Suppressor macrophage (primary cell): ENCODE results near the gene ATP10A.
A peak's percentile ranks its signal among the peaks of the same experiment; 100 is the strongest.
"Not testable (repeated sequence)": the region's sequence is repeated elsewhere in the genome, so short reads cannot be mapped to it uniquely, and the experiment has no call there.

ENCODE experiments used
- DNase-seq, 4 experiments: peaks; one replicate each; pipeline ENCODE4 v3.0.0-alpha.2; 2020 to 2022

ATP10A gene

DNA sequence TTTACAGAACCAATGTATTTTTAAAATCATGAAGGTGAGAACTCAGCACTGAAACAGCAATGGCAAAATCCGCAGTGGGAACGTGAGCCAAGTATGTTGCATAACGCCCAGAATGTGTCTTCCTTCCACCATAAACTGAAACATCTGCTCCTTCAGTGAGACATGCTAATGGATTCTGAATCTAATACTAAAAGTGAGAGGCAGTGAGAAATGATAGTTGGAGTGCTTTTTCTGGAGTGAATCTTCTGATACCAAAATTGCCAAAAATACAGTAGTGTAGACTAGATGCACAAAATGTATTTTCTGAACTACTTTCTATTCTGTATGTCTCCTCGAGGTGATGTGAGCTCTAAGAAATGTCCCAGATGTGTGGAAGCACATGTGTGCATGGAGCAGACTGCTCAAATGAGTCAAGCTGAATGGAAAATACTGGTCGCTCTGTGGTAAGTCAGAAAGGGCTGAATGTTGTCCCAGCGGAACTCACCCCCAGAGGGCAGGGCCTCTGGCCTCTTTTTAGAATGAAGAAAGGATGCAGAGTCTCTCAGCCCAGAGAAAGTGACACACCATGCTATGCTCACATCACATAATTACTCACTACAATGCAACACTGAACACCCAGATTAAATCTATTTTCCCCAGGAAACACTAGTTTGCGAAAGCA, 73.0 kb downstream of the ATP10A start:
- peak; percentile 60 to 82 (median 64) for DNase-seq

DNA sequence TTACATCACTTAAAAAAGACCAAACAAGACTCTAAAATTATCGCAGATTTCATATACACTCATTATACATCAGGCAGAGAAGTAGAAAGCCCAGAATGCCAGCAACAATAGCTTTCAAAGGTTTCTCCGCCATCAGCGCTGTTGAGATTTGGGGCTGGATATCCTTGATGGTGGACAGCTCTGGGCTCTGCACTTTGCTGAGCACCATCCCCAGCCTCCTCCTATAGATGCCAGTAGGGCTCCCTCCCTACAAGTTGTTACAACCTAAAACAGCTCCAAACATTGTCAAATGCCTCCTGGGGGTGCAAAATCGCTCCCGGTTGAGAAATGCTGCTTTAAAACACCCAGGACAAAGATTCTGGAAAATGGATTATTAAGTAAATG, 73.5 kb downstream of the ATP10A start:
- no peak for DNase-seq

DNA sequence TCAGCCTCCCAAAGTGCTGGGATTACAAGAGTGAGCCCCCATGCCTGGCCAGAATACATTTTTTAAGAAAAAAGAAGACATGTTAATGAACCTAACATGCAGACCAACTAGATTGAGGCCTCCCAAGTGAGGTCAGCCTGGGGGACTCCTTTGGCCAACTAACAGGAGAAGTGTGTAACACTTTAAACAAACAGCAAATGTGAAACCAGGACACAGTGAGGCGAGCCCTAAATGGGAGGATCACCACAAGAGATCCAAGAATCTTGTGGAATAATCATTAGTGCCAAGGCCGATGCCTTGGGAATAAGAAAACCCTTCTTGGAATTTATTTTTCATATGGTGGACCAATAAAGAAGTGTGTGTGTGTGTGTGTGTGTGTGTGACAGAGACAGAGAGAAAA, 73.9 kb downstream of the ATP10A start:
- no peak for DNase-seq

DNA sequence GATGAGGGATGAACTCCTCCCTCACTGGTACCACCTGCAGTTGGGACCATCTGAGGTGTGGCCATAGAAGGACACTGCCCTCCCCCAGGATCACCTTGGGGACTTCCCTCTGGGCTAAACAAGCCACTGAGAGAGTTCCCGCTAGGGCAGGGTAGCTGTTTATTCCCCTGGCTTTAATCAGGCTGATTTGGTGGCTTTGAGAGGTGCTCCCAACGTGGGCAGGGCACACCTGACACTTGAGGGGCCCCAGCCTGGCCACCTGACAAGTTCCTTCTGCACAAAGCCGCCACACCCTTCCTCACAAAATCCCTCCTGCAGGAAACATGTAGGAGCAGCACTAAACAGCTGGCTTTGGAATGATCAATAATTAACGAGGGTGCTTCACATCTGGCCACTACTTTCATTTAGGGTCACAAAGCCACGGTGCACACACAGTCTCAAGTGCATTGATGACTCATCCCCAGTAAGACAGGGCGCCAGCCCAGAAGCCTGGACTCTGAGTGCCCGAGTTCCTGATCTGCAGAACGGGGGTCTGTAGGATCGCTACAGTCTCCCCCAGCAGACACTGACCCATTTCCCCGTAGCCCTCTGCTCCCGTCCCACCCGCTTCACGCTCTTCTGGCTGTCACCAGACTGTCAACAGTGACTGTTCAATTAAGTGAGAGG, 75.1 kb downstream of the ATP10A start:
- peak; percentile 37 to 70 (median 57) for DNase-seq

DNA sequence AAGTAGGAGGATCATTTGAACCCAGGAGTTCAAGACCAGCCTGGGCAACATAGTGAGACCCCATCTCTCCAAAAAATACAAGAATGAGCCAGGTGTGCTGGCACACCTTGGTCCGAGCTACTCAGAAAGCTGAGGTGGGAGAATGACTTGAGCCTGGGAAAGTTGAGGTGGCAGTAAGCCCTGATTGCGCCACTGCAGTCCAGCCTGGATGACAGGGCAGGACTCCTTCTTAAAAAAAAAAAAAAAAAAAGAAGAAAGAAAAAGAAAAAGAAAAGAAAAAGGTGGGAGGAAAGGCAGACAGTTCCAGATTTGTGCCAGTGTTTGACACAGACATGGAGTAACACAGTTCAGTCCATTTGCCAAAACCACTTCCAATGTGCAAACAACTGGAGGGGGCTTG, 75.7 kb downstream of the ATP10A start:
- DNase-seq, result no peak

DNA sequence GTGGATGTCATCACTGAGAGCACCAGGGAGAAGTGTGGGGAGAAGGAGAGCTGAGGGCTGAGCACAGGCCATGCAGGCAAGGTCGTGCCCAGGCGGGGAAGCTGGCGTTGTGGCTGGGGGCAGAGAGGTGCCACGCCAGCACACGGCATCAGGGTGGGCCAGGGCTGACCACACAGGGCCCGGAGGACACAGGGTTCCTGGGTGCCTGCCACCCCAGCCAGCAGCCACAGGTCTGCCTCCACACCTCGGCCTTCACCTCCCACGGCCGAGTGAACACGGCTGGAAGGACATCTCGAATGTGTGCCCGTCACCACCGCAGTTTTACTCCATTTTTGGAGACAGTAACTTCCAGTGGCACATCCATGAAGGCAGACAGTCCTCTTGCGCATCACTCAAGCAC, 77.1 kb downstream of the ATP10A start:
- DNase-seq, result no peak

DNA sequence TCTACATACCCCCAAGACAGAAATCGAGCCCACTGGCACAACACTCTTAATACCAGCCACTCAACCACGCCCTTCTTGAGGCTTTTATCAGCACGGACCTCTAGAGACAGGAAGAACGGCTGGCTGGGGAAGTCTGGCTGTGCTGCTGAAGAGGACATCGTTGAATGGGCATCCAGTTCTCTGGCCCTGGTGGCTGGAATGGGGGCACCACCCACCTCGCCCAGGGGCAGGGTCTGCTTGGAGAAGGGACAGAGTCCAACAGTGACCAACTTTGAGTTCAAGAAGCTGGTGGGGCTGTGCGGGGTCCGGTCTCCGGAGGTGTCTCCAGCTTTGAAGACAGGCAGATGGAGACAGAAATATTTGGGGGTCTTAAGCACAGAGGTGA, 77.5 kb downstream of the ATP10A start:
- DNase-seq, result peak in 3 of 4 experiments; percentile 37 to 64 (median 50)

DNA sequence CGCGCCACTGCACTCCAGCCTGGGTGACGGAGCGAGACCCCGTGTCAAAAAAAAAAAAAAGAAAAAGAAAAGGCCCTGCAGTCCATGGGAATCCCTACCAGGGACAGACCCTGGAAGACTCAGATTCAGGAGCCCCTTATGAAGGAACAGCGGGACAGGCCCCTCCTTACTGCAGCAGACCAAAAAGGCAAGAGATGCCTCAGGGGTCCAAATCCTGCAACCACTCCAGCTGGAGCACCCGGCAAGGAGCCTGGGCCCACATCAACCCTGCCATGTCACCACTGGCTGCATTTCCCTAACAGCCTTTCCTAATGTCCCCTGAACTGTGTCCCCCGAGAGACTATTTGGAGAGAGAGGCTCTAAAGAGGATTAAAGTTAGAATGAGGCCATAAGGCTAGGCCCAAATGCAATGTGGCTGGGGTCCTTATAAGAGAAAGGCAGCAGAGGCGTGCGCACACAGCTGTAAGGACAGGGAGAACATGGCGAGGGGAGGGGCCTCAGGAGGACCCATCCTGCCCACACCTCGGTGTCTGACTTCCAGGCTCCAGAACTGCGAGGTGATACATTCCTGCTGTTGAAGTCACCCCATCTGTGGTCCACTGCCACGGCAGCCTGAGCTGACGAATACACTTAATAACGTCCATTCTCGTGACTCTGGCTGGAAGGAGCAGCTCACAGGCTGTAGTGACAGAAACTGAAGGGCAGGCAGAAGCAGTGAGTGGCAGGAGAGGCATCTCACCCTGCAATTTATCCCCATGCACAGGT, 78.1 kb downstream of the ATP10A start:
- DNase-seq, result no peak

DNA sequence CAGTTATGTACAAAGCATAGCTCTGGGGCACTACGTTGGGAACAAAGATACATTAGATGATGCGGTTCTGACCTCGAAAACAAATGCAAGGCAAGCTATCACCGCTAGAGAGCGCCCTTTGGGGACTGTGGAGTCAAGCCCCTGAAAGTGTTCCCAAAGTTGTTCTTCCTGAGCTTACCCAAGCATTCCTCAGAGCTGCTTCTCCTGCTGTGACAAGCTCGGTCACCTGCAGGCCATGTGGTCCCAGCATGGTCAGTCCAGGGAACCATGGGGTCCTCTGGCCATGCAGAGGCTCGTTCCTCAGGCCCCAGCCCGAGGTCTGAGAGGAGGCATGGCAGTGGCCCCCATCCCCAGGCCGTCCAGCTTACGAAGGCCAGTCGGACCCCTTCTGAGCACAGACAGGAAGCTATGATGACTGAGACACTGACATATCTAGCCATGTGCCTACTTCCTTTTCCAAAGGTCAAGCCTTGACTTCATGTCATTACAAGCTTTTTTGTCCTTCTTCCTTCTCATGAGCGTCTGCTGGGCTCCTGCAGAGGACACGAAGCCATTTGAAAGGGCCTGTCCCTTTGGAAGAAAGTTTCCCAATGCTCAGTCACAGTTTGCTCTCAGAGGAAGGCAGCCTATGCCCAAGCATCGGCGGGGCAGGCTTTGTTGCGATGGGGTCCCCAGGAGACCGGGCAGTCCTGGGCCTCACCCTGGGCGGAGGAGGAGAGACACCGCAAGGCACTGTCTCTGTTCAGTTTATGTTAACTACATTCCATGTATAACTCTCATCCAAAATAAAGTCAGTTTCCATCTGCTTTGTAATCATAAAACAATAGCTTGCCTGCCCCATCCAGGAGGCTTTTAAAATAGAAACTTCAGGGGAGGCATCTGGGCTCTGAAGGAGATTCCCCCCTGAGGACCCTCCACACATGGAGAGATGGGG, 79.3 kb downstream of the ATP10A start:
- peak; percentile 65 to 89 (median 80) for DNase-seq

DNA sequence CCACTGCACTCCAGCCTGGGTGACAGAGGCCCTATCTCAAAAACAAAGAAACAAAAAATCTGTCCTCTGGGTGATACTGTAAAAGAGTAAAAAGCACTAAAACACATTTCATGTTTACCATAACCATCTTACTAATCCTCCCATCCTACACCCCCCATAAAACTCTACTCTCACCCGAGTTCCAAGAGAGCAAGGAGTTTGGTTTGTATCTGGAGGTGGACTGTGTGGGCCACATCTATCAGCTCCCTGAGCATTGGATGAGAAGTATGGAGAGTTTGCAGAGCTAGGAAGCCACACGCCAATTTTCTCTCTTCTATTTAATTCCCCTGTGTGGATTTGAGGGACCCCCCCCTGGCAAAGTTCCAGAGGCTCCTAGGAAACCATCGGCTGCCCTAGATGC, 80.0 kb downstream of the ATP10A start:
- DNase-seq, result no peak

DNA sequence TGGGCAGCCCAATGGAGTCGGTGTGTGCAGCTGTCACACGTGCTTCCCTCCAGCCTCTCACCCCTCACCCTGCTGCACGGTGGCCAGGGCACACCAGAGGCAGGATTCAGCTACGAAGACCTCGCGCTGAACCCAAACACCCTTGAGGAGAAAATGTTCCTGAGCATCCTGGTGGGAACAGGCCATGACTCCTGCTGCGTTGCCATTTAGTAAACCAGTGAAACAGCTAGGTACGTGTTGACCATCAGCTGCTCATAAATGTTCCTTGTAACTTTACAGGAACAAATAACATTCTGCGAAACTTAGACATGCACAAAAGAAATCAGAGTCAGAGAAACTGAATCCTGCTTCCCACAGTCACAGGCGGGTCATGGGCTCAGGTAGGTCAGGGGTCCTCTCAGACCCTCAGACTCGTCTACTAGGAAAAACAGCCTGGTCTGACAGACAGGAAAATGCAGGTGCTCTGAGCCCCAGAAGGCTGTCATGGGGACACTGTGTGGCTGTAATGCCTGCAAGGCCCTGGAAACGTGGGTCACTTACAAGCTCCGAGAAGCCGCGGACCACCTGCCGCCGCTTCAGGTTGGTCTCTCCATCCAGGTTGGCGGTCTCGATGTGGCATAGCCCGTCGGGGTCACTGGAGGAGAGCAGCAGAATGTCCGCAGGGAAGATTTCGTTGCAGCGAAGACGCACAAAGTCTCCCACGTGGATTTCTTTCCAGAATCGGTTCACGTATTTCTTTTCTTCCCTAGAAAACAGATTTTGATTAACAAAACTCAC, 82.5 kb downstream of the ATP10A start:
- DNase-seq, result no peak

DNA sequence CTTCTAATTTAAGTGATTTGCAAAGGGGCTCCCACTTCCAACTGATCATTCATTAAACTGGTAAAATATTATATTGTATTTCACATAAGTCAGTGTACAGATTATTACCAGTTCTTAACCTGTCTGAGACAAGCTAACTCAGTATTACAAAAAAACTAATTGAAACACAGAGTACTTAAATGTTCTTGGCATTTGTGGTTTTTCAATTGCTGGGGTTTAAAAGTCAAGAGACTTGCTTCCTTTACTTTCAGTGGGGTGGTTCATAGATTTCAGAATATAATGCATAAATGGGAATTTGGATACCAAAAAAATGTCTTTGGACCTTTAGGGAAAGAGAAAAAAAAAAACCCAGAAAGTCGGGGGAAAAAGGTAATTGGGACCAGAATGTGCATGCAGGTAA, 85.0 kb downstream of the ATP10A start:
- DNase-seq, result peak in 1 of 4 experiments; percentile 48

DNA sequence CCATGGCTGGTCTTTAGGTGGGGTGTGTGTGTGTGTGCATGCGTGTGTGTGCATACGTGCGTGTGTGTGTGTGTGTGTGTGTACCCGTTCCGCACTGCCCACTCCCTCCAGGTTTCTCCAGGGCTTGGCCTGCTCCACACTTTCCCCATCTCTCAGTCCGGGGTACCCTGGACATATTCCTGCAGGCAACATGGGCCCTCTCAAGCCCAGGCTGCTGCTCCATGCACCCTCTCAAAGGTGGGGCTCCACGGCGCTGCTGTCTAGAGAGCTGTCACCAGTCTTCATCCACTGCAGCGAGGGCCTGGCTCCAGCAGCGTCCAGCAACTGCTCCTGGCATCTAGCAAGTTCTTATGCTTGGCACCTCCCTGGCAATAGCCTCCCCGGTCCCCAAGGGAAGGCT, 86.1 kb downstream of the ATP10A start:
- no peak for DNase-seq

DNA sequence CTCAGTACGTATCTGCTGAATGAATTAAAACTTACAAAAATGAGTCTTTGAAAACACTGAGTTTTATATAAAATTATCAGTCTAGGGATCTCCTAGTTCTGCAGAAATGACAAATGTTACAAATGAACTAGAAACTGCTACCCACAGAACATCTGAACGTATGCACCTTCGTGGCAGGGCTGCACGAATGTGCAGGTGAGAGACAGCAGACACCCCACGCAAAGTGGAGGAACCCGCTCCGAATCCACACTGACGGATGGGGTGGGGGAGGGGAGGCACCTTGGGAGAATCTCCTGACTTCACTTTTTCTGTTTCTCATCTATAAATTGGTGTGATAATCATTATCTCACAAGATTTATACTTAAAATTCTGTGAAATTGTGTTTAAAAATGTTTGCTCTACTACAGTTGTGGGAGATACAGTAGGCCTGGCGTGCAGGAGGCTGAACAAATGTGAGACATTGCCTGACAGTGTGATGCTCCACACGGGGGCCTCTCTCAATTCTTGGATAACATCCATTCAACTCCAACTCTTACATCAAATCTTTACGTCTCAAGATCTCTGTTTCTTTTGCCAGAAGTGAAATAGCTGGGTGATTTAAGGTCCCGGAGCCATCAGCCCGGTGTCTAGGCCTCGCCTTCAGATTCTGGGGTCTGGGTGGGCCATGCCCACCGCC, 86.9 kb downstream of the ATP10A start:
- DNase-seq, result no peak

DNA sequence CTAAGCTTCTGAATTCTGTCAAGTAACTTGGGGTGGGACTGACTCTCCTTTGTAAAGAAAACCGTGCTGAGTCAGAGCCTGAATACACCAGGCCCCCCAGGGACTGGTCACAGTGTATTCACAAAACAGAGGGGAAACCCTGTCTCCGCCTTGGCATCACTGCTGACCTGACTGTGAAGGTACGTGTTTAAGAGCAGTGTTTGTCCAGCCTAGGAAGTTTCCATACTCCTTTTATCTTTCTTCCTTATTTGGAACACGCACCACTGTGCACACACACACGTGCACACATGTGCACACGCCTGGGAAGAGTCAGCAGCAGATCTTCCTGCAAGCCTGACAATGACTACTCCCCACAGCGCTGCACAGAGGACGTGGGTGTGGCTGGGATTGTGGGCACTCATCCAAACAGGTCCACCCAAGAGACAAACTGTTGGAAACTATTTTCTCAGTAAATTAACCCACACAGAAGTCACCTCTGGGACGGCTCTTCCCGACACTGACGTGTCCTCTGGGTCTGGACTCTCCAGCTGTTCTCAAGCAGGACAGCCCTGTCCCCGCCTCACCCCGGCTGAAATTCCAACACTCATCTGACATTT, 87.7 kb downstream of the ATP10A start:
- DNase-seq, result peak in 1 of 4 experiments; percentile 30

DNA sequence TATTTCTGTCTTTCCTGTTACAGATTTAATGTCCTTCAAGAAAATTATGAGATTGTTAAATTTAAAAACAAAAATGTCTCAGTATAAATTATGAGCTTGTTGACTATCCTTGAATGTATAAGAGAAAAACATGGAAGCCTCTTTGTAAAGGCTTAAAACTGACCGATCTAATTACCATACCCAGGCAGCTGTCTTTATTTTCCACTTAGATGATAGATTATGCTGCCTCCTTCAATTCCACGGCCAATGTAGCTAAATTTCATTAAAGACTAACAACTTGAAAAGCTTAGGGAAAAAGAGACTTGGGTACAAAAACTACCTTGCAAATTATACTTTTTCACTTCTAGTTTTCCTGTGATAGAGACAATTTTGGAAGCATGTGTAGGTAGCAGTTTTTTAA, 88.3 kb downstream of the ATP10A start:
- DNase-seq, result no peak

DNA sequence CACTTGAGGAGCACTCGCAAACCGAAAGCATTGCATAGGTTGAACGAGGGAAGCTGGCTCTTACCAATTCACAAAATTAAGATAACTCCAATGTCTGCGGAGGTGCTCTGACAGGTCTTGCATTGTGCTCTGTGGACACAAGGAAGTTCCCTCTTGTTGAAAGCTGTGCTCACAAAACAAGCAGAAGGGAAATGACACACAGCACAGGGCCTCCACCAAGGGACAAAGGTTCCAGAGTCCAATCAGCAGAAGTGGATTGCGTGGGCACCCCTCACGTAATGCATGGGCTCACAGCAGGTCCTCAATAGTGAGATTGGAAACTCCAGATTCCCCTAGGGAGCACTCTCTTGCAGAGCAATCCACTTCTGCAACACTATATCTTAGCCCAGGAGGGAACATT, 89.9 kb downstream of the ATP10A start:
- peak; percentile 63 to 74 (median 70) for DNase-seq

DNA sequence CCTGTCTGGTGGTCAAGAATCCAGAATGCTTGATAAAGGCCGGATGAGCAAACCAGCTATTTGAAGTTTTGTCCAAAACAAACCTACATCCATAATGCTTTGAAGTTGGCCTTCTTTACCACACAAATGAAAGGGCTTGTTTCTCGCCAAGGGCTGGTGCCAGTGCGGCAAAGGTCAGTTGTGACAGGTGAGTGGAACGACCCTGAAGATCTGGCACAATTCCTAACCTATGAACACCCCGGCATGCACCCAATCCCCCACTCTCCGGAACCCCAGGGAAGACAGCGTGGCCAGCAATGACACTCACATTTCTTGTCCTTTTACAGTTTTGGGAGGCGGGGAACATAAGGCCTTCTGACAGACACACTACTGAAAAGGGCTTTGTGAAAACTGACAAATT, 90.6 kb downstream of the ATP10A start:
- DNase-seq, result no peak

DNA sequence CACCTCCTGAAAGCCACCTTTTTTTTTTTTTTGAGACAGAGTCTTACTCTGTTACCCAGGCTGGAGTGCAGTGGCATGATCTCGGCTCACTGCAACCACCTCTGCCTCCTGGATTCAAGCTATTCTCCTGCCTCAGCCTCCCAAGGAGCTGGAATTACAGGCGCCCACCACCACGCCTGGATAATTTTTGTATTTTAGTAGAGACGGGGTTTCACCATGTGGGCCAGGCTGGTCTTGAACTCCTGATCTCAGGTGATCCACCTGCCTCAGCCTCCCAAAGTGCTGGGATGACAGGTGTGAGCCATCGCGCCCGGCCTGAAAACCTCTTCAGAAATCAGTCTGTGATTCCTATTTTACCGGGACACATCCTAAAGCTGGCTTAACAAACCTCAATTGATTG, 91.4 kb downstream of the ATP10A start:
- DNase-seq, result not testable (repeated sequence)

DNA sequence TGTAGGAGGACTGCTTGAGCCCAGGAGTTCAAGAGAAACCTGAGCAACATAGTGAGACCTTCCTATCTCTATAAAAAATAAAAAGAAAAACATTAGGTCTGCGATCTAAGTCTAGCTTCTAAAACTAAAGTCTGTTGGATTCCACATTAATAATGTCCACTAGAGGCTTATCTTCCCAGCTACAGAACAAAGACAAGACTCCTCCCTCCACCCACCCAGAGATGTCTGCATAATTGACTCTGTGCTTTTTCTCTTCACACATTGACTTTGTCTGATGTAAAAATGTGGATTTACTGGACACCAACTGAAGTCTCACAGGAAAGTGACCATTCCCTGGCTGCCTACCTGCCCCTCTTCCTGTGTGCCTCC, 91.8 kb downstream of the ATP10A start:
- DNase-seq, result peak in 1 of 4 experiments; percentile 18
